ENCODE results near the gene TENT5C. TPM values are rescaled to one million over a fixed set of nuclear protein-coding genes. Genes with fewer than 3 reads are reported as not detected.

TENT5C gene
- total and polyA plus RNA-seq, 9 of the 15 experiments (the other 6 are each of a cell fraction or from before 2014, with no cell fraction given): 1.8 to 7.7 (median 4.0) TPM

GRCh38 chr1:117612517-117613248 is 6.8 kb downstream of the TENT5C start (continued):
- TF ChIP-seq FOXO4 (CRISPR knock-in tag; IDR thresholded peaks at IDR 0.05) (no peak), RBM22 (IDR thresholded peaks at IDR 0.05; ENCODE audit: low read depth, low read length, poor library complexity, severe bottlenecking) (no peak), MAFF (IDR thresholded peaks at IDR 0.05; ENCODE audit: low read length) (peak; percentile 70), SREBF1 (IDR thresholded peaks at IDR 0.05; ENCODE audit: borderline replicate concordance, low read depth, low read length) (0 out of 2 replicates have a peak, but pooled peaks have one; percentile 23), FOXP1 (CRISPR knock-in tag; IDR thresholded peaks at IDR 0.05) (0 out of 2 replicates have a peak, but pooled peaks have one; percentile 76), BCLAF1 (IDR thresholded peaks at IDR 0.05; ENCODE audit: borderline replicate concordance in 1 of 2, control insufficient read depth in 1 of 2, low read depth in 2 of 2, low read length in 1 of 2) (0 out of 4 replicates have a peak, but pooled peaks of 1 of the 2 experiments have one; percentile 44), GATAD2A (IDR thresholded peaks at IDR 0.05) (peak; percentile 99), CEBPB (tag; IDR thresholded peaks at IDR 0.05) (no peak), PML (IDR thresholded peaks at IDR 0.05; ENCODE audit: low read length) (peak; percentile 98), DEAF1 (CRISPR knock-in tag; IDR thresholded peaks at IDR 0.05) (no peak), SOX6 (IDR thresholded peaks at IDR 0.05) (peak; percentile 97), ZZZ3 (IDR thresholded peaks at IDR 0.05) (no peak), ZNF695 (CRISPR knock-in tag; IDR thresholded peaks at IDR 0.05) (no peak), THAP12 (CRISPR knock-in tag; IDR thresholded peaks at IDR 0.05) (no peak), ZBTB43 (CRISPR knock-in tag; IDR thresholded peaks at IDR 0.05) (0 out of 2 replicates have a peak, but pooled peaks have one; percentile 73)

Measured in K562 (cell line).